Measurements from ENCODE around the gene FGFBP3.

- TF ChIP-seq CTCF (optimal IDR thresholded peaks at IDR 0.05 in 1 of 3, IDR thresholded peaks at IDR 0.05 in 1 of 3, conservative IDR thresholded peaks at IDR 0.05 in 1 of 3; ENCODE audit: extremely low read depth in 1 of 3, insufficient read depth in 2 of 3, low read length in 3 of 3) (no peak), EZH2 (IDR thresholded peaks at IDR 0.05; ENCODE audit: low read length) (no peak)
These were observed 47.8 kb upstream of the FGFBP3 start for GRCh38 chr10:91957091-91957490.
